Thyroid gland (tissue), 4 donors: ENCODE data around the gene PCNT. TPM values are rescaled to one million over a fixed set of nuclear protein-coding genes. Genes with fewer than 3 reads are reported as not detected.

Experiments
- DNase-seq, 2 donors: peaks; one replicate each; pipeline ENCODE4 v3.0.0-alpha.2; 2019
- H3K27ac ChIP-seq, 3 donors: fragments of 200-600 bp; sonication (generic); 1 replicate in 2 of 3; 2 replicates in 1 of 3; pipeline ENCODE4 v1.5.1; 2016 to 2019; ENCODE audit warnings: mild to moderate bottlenecking in 1 of 3, moderate library complexity in 1 of 3
- H3K27me3 ChIP-seq: fragments of 200-600 bp; sonication (generic); one replicate; pipeline ENCODE4 v1.5.1; 2019
- H3K36me3 ChIP-seq, 2 donors: fragments of 200-600 bp; sonication (generic); one replicate each; pipeline ENCODE4 v1.5.1; 2016 to 2019
- H3K4me1 ChIP-seq, 2 donors: fragments of 200-600 bp; sonication (generic); one replicate each; pipeline ENCODE4 v1.5.1; 2017 to 2019
- H3K4me3 ChIP-seq, 3 donors: fragments of 200-600 bp; sonication (generic); replicated peaks in 1 of 3; 1 replicate in 2 of 3; 2 replicates in 1 of 3; pipeline ENCODE4 v1.5.1; 2016; ENCODE audit warnings: mild to moderate bottlenecking in 1 of 3
- H3K9me3 ChIP-seq: fragments of 200-600 bp; sonication (generic); one replicate; pipeline ENCODE4 v1.5.1; 2017
- POLR2A ChIP-seq, 2 donors: fragments of 450-650 bp; IDR thresholded peaks; one replicate each; pipeline ENCODE4 v1.6.1; 2017; ENCODE audit warnings: antibody characterized with exemption in 2 of 2, mild to moderate bottlenecking in 2 of 2, moderate library complexity in 1 of 2
- WGBS, 2 donors: methylation state at CpG; one replicate each; pipeline ENCODE4 v1.1.5; 2017; 5-methylcytosine and 5-hydroxymethylcytosine counted together
- intact Hi-C: fragments of 100-400 bp; cut with DNase I; formaldehyde crosslinking; loops from one replicate; pipeline ENCODE4 v1.15.1; 2023
- total RNA-seq, 4 donors: library from RNA; depleted of rRNA; stranded (reverse); fragments of >200 nt; gene quantifications; one replicate each; pipeline ENCODE4 v1.2.3, GENCODE V29; 2016
- TF ChIP-seq, protein P1 (sequence below), 6 experiments: fragments of 200-600 bp in 3 of 6; fragments of 450-650 bp in 3 of 6; sonication (generic) in 3 of 6; IDR thresholded peaks; one replicate each; pipeline ENCODE4 v1.5.1; 2016 to 2019; ENCODE audit warnings: antibody characterized with exemption in 6 of 6, mild to moderate bottlenecking in 2 of 6, inconsistent platforms in 1 of 6, moderate library complexity in 1 of 6

Gene PCNT
- total RNA-seq, 4 donors from 2014 or later, result 23.9 to 36.6 (median 33.2) TPM

DNA sequence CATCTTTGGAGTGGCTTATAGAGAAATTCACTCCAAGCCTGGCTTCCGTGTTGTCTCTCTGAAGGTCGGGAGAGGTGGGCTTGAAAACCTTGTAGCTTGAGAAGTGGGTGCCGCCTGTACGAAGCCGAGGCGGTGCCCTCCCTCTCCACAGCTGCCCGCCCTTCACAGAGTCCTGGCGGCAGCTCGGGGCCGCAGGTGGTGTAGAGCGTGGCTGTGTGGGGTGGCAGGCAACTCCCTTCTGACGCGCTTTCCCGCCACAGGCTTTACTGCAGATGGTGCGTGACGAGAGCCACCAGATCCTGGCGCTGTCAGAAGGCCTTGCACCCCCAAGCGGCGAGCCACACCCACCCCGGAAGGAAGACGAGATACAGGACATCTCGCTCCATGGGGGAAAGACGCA lies 101.6 kb downstream of the PCNT start:
- intact Hi-C loops, result no loop called here
- no peak for DNase-seq
- Histone ChIP-seq H3K36me3 (peaks cover 13 to 24% of the 10 kb centered on the region in 2 donors), H3K27ac (no peak overlapping the region), H3K4me1 (no peaks in the 10 kb centered on the region), H3K27me3 (no peaks in the 10 kb centered on the region), H3K9me3 (no peaks in the 10 kb centered on the region), H3K4me3 (no peak overlapping the region)
- 93 to 96% methylated on average over 12 to 21 of the region's 23 CpGs for WGBS, 2 donors
- TF ChIP-seq, protein P1, sequence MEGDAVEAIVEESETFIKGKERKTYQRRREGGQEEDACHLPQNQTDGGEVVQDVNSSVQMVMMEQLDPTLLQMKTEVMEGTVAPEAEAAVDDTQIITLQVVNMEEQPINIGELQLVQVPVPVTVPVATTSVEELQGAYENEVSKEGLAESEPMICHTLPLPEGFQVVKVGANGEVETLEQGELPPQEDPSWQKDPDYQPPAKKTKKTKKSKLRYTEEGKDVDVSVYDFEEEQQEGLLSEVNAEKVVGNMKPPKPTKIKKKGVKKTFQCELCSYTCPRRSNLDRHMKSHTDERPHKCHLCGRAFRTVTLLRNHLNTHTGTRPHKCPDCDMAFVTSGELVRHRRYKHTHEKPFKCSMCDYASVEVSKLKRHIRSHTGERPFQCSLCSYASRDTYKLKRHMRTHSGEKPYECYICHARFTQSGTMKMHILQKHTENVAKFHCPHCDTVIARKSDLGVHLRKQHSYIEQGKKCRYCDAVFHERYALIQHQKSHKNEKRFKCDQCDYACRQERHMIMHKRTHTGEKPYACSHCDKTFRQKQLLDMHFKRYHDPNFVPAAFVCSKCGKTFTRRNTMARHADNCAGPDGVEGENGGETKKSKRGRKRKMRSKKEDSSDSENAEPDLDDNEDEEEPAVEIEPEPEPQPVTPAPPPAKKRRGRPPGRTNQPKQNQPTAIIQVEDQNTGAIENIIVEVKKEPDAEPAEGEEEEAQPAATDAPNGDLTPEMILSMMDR (IDR thresholded peaks at IDR 0.05), result no peak
- no peak for TF ChIP-seq POLR2A (IDR thresholded peaks at IDR 0.05)

DNA sequence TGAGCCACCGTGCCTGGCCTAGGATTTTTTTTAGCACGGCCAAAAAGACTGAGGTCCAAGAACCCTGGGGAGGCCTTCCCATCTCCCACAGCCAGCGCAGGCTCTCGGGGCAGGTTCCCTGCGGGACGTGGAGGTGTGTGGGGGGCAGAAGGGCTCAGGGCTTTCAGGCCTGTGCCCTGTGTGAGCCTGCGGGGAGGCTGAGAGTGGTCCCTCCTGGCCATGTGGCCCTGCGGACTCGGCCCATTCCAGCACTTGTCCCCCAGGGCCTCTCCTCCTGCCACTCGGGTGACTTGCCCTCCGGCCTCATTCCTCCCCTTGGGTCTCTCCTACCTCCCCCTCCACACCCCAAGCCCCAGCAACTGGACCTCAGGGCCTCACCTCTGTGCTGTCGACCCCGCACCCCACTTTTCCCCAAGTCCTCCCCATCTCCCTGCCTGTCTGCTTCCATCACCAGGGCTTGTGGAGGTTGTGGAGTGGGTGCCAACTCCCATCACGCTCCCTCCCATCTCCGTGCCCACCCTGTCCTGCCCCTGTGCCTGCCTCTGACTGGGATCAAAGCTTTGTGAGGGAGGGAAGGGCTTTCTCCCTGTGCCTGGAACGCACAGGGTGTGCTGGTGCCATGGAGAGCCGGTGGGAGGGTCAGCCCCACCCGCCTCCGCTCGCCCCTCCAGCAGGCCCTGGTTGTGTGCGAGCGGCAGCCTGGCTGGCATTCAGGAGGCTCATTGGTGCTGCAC lies 102.5 kb downstream of the PCNT start:
- Histone ChIP-seq H3K4me1 (no peaks in the 10 kb centered on the region), H3K36me3 (peaks cover 21 to 28% of the 10 kb centered on the region in 2 donors), H3K4me3 (no peak overlapping the region), H3K27me3 (no peaks in the 10 kb centered on the region), H3K9me3 (no peaks in the 10 kb centered on the region), H3K27ac (no peak overlapping the region)
- intact Hi-C loops, result no loop called here
- TF ChIP-seq POLR2A (IDR thresholded peaks at IDR 0.05), result no peak
- TF ChIP-seq, protein P1 (IDR thresholded peaks at IDR 0.05), result no peak
- no peak for DNase-seq
- 94 to 98% methylated on average over 12 to 20 of the region's 22 CpGs for WGBS, 2 donors

DNA sequence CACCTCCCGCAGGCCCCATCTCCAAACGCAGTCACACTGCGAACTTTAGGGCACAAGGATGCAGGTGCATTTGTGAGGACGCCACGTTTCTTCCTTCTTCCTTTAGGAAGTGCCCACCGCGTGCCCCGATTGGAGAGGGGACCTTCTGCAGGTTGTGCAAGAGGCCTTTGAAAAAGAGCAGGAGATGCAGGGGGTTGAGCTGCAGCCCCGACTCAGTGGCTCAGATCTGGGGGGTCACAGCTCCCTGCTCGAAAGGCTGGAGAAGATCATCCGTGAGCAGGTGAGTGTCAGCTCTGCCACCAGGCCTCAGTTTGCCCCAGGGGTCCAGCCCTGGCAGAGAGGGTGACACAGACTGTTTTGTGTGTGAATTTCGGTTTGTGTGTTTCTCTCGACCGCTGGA lies 103.6 kb downstream of the PCNT start:
- intact Hi-C loops, result no loop called here
- Histone ChIP-seq H3K4me3 (no peak overlapping the region), H3K36me3 (peaks cover 21 to 32% of the 10 kb centered on the region in 2 donors), H3K27me3 (no peaks in the 10 kb centered on the region), H3K27ac (no peak overlapping the region), H3K9me3 (no peaks in the 10 kb centered on the region), H3K4me1 (no peaks in the 10 kb centered on the region)
- TF ChIP-seq, protein P1 (IDR thresholded peaks at IDR 0.05), result no peak
- no peak for TF ChIP-seq POLR2A (IDR thresholded peaks at IDR 0.05)
- 95 to 99% methylated on average over 14 of the region's 14 CpGs for WGBS, 2 donors
- DNase-seq, result no peak

DNA sequence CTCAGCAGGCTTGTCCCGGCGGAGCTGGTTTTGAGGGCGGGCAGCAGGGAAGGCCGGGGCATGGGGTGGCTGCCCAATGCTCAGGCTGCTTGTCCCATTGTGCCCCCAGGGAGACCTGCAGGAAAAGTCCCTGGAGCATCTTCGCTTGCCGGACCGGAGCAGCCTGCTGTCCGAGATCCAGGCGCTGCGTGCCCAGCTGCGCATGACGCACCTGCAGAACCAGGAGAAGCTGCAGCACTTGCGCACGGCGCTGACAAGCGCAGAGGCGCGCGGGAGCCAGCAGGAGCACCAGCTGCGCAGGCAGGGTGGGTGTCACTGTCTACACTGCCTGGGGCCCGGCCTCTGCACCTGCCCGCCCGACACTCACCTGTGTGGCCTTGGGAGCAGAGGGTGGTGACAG lies 104.3 kb downstream of the PCNT start:
- H3K36me3 ChIP-seq, result peaks cover 21 to 29% of the 10 kb centered on the region in 2 donors
- TF ChIP-seq POLR2A (IDR thresholded peaks at IDR 0.05), result no peak
- TF ChIP-seq, protein P1 (IDR thresholded peaks at IDR 0.05), result no peak
- no peaks in the 10 kb centered on the region for H3K9me3 ChIP-seq
- intact Hi-C loops, result no loop called here
- no peaks in the 10 kb centered on the region for H3K4me1 ChIP-seq
- H3K4me3 ChIP-seq, result no peak overlapping the region
- WGBS, 2 donors, result 96 to 97% methylated on average over 16 to 22 of the region's 23 CpGs
- no peak overlapping the region for H3K27ac ChIP-seq
- H3K27me3 ChIP-seq, result no peaks in the 10 kb centered on the region
- DNase-seq, result no peak

DNA sequence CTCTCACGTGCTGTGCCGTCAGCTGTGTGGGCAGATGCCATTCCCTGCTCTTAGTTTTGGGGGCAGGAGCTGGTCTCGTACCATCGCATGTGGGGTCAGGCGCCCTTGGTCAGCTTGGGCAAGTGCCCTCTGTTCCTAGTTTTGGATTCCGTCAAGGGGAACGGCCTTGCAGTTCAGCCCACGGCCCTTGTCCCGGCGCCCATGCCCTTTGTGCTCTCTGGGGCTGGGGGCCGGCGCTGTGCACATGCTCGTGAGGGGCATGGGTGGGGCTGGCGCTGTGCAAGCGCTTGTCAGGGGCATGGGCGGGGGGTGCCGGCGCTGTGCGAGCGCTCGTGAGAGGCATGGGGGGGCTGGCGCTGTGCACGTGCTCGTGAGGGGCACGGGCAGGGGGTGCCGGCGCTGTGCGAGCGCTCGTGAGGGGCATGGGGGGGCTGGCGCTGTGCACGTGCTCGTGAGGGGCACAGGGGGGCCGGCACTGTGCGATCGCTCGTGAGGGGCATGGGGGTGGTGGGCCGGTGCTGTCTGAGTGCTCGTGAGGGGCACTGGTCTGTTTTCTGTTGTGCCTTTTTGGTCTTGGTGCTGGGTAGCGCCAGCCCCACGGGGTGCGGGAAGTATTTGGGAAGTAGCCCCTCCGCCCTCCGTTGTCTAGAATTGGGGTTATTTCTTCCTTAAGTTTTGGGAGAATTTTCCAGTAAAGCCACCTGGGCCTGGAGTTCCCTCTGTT lies 105.2 kb downstream of the PCNT start:
- Histone ChIP-seq H3K4me3 (no peak overlapping the region), H3K27me3 (no peaks in the 10 kb centered on the region), H3K4me1 (no peaks in the 10 kb centered on the region), H3K36me3 (peaks cover 21 to 29% of the 10 kb centered on the region in 2 donors), H3K27ac (no peak overlapping the region), H3K9me3 (no peaks in the 10 kb centered on the region)
- DNase-seq, result no peak
- 97% methylated on average over 37 to 40 of the region's 44 CpGs for WGBS, 2 donors
- no peak for TF ChIP-seq POLR2A (IDR thresholded peaks at IDR 0.05)
- TF ChIP-seq, protein P1 (IDR thresholded peaks at IDR 0.05), result no peak
- intact Hi-C loops, result no loop called here
